Vagina (tissue), 2 donors: ENCODE data around the gene IL1RAPL1.

Experiments
- CTCF ChIP-seq, 3 experiments: fragments of 450-650 bp in 2 of 3; fragments of 200-600 bp in 1 of 3; sonication (generic) in 1 of 3; IDR thresholded peaks; one replicate each; pipeline ENCODE4 v1.5.1; 2017 to 2019; ENCODE audit warnings: antibody characterized with exemption in 3 of 3, mild to moderate bottlenecking in 2 of 3, moderate library complexity in 2 of 3
- POLR2A ChIP-seq, 2 donors: fragments of 450-650 bp; IDR thresholded peaks; one replicate each; pipeline ENCODE4 v1.6.1; 2017; ENCODE audit warnings: antibody characterized with exemption in 2 of 2, mild to moderate bottlenecking in 2 of 2, moderate library complexity in 2 of 2

DNA sequence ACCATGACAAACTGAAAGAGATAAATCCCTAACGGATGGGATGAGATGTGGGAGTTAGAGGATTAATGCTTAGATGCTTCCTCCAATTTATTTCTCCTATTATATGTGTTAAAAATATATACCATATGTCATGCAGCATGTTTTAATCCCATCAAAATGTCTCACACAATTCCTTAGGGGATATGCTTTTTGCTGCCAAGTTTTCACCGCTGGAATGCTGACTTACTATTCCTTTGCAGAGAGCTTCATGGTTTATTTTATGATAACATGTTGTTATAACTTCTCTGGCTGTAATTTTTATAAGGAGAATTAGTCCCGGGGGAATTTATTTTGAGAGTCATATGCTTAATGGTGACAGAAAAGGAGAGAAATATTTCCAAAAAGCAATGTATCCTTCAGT is 670.3 kb downstream of the IL1RAPL1 start:
- TF ChIP-seq POLR2A (IDR thresholded peaks at IDR 0.05) (no peak), CTCF (IDR thresholded peaks at IDR 0.05) (no peak)
